GM18505 (cell line): ENCODE data around the gene OTOP2.

Experiments
- ATAC-seq: cut with Tn5 transposase; IDR thresholded peaks from one replicate; pipeline ENCODE4 v1.9.1; 2021; ENCODE audit not compliant: unreplicated experiment
- POLR2A ChIP-seq: IDR thresholded peaks from 4 replicates; pipeline ENCODE4 v1.6.1; 2011; ENCODE audit warnings: borderline replicate concordance; ENCODE audit not compliant: insufficient read depth, insufficient read length; ENCODE audit errors: extremely low read depth

The OTOP2 gene

DNA sequence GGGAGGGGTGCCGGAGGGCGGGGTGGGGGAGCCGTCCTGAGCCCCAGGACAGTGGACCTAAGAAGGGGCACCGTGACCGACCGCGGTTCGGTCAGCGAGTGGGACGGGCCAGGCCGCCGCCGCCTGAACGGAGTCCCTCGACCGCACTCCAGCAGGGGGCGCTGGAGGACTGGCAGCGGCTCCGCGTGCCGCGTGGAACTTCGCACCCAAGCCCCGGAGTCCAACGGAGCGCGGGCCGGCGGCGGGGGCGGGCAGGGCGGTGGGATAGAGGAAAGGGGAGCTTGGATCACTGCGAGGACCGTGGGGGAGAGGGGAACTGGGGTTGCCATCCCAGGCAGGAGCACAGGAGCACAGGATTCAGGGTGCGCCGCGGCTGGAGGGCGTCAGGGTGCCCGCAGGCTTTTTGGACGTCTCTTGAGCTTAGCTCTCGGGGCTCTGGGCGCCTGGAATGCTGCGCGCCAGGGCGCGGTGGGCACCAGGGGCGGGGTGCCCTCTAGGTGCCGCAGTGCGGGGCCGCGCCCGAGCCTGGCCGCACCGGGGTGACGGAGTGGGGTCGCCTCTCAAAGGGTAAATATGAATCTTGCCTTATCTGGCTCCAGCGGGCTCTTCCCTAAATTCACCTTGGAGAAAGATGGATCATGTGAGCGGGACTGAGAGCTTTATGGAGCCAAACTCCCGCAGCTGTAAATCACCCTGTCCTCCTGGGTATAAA lies 379 bp upstream of the OTOP2 start:
- no peak for ATAC-seq
- TF ChIP-seq POLR2A = no peak

DNA sequence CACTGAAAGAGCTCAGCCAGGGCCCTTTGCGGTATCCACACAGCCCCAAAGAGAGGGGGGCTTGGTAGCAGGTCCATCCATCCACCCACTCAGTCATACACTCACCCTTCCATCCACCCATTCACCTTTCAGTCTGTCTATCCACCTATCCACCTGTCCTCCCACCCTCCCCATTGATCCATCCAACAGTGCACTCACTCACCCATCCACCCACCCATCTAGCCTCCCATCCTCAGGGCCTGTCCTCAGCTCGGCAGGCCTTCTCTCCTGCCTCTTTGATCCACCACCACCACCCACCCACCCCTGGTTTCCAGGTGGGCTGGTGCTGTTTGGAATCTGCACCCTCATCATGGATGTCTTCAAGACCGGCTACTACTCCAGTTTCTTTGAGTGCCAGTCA lies 1.2 kb downstream of the OTOP2 start:
- no peak for TF ChIP-seq POLR2A
- ATAC-seq = no peak

DNA sequence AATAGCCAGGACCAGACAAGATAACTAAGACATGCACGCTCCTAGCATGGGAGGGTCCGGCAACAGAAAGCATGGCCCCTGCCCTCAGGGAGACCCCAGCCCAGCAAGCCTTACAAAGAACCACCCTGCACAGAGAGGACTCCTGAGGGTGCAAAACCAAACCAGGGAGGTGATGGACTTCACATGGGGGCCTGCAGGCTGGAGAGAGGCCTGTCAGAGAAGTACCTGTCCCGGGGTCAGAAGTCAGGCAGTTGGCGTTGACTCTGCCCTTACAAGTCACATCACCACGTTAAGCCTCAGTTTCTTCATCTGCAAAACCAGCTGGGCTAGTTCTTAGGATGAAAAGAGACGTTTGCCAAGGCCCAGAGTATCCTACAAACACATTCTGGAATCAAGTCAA lies 4.7 kb downstream of the OTOP2 start:
- no peak for TF ChIP-seq POLR2A
- ATAC-seq = no peak

DNA sequence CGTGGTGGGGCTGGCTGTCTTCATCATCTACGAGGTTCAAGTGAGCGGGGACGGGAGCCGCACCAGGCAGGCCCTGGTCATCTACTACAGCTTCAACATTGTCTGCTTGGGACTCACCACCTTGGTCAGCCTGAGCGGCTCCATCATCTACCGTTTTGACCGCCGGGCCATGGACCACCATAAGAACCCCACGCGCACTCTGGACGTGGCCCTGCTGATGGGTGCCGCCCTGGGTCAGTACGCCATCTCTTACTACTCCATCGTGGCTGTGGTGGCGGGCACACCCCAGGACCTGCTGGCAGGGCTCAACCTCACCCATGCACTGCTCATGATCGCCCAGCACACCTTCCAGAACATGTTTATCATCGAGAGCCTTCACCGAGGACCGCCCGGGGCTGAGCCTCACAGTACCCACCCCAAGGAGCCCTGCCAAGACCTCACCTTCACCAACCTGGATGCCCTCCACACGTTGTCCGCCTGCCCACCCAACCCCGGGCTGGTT lies 6.5 kb downstream of the OTOP2 start:
- TF ChIP-seq POLR2A = no peak
- ATAC-seq = no peak

DNA sequence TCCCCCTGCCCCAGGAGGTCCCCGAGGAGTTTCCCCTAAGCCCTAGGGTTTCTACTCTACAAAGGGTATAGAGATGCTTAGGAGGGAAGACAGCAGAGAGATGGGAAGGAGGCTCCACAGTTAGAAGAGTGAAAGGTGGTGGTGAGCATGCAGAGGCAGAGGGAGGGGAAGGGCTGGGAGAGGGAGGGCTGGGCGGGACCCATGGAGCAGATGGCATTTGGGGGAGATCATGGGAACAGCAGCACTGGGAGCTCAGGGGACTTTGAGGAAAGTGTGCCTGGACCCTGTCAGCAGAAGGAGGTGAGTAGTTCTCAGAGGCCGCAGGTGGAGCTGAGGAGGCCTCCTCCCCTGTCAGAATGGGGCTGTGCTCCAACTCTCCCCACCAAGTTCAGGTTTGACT lies 11.0 kb downstream of the OTOP2 start:
- TF ChIP-seq POLR2A = no peak

DNA sequence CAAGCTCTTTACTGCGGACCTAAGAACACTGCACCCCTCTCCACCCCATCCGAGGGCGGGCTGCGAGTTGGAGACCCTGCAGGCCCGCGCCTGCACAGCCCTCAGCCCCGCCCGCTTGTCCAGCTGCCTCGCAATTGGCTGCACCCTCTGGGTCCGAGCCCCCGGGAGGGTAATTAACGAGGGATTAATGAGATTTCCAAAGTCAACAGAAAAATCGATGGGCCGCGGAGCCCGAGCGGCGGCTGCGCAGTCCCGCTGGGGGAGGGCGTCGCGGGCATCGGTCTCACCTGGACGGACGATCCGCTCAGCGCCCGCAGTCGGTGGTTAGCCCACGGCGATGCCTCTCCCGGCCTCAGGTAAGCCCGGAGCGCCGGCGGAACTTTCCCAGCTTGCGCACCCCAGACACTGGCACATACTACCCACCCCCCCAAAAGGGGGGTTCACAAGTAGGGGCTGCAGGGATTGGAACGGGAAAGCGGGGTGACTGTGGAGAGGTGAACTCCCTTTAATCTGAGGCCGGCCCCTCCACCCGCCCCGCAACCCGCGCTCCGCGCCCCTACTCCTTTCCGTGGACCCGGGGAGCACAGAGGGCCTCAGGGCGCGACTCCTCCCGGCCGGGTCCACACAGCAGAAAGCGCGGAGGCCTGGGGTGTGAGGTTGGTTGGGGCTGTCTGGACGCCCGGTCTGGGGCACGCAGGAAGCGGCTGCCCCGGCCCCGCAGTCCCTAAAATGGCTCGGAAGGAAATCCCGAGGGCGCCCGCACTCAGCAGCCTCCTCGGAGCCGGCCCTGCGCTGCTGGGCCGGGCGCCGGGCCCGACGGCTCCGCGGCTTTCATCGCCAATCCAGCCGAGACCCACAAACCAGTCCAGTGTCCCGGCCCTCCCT lies 11.8 kb downstream of the OTOP2 start, which contains the start of gene OTOP3:
Gene OTOP3 (plus strand): TSS at position 314 of the 885 bp plus-strand sequence. CDS start 24 bp downstream, at position 338.
- no peak for TF ChIP-seq POLR2A
- ATAC-seq = no peak

More for the DNA sequence above, 11.0 kb downstream of the OTOP2 start:
- ATAC-seq = no peak

DNA sequence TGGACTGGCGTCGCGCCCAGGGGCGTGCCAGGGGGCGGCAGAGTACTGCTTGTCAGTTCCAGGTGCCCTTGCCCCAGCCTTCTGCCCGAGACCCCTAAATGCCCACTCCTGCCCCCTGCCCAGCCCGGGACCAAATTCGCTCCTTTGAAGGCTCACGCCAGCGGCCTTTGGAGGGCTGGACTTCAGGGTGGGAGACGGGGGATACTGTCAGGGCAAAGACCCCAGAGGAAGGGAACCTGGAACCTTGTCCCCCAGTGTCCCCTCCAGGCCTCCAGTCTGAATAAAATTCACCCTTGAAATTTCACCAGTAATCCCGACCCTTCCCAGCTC lies 12.4 kb downstream of the OTOP2 start:
- ATAC-seq = no peak
- no peak for TF ChIP-seq POLR2A

DNA sequence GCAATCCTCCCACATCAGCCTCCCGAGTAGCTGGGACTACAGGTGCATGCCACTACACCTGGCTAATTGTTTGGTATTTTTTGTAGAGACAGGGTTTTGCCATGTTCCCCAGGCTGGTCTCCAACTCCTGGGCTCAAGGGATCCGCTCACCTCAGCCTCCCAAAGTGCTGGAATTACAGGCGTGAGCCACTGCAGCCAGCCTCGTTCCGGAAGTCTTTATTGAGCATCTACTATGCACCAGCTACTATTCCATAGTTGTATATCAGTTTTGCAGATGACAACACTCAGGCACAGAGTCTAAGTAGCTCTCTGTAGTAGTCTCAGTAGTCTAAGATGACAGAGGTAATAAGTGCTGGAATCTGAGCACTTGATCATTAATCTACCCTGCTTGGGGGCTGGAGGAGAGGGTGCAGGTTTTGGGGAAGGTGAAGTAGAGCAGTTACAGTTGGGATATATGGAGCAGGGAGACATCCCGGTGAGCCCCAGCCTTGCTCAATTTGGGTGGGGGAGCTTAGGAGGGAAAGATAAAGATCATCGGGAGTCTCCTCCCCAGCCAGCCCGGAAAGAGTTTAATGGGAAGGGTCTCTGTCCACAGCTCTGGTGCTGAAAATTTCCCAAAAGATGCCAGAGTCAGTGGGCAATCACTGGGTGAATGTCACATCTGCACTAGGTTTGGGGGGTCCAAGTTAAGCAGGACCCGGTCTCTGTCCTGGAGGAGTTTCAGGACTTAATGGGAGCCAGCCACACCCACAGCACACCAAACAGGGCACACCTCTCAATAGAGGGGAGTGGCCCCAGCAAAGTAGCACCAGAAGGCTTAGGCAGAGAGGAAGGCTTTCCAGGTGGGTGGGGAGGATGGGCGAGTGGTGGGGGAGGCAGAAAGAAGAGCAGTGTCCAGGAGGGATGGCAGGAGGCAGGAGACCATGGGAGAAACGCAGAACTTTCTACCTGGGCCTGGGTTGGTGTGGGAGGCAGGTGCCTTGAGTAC lies 13.3 kb downstream of the OTOP2 start:
- no peak for TF ChIP-seq POLR2A
- ATAC-seq = no peak

DNA sequence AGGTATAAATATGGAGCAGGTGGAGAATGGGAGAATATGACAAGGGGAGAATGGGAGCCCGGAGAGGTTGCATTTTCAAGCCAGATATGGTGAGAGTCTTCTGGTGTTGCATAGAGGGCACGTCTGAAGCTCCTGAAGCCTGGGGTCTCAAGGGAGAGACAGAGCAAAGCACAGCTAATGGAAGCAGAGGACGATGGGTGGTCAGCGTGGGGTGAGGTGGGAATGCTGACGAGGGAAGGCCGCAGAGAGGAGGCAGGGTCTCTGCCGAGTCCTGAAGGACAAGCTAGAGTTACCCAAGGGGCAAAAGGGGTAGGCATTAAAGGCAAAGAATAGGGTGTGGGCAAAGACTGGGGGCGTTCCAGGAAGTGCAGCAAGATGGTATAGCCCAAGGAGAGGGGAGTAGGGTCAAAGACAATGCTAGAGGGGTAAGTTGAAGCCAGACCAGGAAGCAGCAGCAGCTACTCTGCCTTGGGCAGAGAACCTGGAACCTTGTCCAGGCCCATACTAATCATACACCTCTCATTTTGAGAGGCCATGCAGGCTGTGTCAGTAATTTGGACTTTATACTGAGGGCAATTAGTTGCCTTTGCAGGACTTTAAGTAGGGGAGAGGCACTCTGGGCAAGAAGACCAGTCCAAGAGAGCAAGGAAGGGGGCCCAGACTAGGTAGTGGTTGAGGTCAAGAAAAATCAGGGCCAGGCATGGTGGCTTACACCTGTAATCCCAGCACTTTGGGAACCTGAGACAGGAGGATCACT lies 14.3 kb downstream of the OTOP2 start:
- ATAC-seq = no peak

DNA sequence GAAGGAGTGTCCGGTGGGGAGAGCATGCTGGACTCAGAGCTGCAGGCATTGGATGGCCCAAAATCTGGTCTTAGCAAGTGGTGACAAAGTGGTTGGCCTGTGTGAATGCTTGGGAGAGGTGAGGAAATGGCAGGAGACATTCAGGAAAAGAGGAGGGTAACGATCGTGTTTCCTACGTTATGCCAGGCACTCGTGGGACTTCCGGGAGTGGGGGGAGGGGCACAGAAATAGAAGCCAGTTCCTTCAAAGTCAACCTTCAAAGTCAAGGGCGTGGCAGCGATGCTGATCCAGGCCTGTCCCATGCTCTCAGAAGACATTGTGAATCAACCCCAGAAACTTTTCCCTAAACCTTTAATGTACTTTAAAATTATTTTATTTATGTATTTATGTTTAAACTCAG lies 15.5 kb downstream of the OTOP2 start:
- no peak for TF ChIP-seq POLR2A
- no peak for ATAC-seq

More for the DNA sequence above, 14.3 kb downstream of the OTOP2 start:
- no peak for TF ChIP-seq POLR2A

DNA sequence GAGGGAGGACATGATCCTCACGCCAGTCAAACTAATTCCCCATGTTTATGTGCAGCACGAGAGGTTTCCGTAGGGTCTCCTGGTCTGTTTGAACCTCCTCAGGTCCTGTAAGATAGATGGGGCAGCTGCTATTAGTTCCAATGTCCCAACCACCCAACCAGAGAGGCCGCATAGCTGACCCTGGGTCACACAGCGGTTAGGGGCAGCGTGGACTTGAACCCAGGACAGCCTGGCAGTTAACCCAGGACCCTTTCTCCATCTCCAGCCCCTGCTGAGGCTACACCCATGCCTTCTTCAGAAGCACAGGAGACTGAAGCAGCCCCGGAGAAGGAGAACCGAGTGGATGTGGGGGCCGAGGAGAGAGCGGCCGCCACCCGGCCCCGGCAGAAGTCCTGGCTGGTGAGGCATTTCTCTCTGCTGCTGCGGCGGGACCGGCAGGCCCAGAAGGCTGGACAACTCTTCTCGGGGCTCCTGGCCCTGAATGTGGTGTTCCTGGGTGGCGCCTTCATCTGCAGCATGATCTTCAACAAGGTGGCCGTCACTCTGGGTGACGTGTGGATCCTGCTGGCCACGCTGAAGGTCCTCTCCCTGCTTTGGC lies 17.2 kb downstream of the OTOP2 start:
- no peak for TF ChIP-seq POLR2A
- ATAC-seq = no peak

DNA sequence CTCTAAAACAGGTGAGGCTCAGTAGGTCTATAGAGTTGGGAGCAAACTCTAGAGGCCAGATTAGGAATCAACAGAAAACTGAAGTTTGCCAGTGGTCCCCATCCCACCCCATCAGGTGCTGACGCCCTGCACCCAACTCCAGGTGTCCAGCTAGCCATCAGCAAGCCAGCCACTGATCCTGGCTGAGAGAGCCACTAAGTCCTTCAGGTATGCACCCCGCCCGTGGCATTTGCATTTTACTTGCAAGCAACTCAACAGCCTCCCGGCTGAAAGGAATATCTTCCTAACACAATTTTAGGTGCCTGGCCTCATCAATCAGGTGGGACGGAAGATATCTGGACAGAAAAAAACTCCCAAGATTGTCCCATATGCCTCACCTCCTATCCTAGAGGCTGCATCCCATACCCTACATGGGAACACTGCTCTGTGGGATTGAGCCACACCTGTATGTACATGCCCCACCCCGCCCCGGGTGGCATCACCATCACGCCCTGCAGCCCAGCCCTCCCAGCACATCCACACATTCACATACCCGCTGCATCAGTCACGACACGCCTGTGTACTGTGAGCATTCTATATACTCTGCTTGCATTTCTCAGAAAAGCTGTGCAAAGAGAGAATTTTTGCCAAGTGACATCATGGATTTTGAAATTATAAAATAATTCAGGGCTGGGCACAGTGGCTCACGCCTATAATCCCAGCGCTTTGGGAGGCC lies 19.9 kb downstream of the OTOP2 start:
- no peak for ATAC-seq
- no peak for TF ChIP-seq POLR2A

DNA sequence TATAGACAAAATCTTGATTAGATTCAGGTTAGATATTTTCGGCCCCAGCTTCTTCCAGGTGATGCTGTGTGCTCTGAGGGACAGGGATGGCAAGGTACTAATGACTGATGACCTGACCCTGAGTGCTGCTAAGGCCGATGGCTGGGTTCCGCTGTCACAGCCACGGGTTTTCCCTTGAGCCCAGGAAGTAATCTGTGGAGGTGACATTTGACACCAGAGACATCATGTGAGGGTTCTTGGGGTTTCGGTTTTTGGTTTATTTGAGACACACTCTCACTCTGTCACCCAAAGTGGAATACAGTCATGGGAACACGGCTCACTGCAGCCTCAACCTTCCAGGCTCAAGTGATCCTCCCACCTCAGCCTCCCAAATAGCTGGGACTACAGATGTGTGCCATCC lies 21.5 kb downstream of the OTOP2 start:
- ATAC-seq = no peak
- no peak for TF ChIP-seq POLR2A
